Osteocyte (in vitro differentiated cells): Measurements from ENCODE around the gene BCAP31. TPM values are rescaled to one million over a fixed set of nuclear protein-coding genes. Genes with fewer than 3 reads are reported as not detected.
"Not testable (repeated sequence)": the region's sequence is repeated elsewhere in the genome, so short reads cannot be mapped to it uniquely, and the experiment has no call there.

Experiments
- DNase-seq: peaks from one replicate; pipeline ENCODE4 v3.0.0; 2021; ENCODE audit warnings: mixed read lengths; ENCODE audit not compliant: unreplicated experiment; ENCODE audit errors: extremely low spot score
- H3K27ac Mint-ChIP-seq: one replicate; pipeline ENCODE4 v1.8.0; 2021; ENCODE audit warnings: mild to moderate bottlenecking, mixed read lengths; ENCODE audit not compliant: unreplicated experiment
- H3K27me3 Mint-ChIP-seq: one replicate; pipeline ENCODE4 v1.8.0; 2021; ENCODE audit warnings: mixed read lengths; ENCODE audit not compliant: unreplicated experiment
- H3K36me3 Mint-ChIP-seq: one replicate; pipeline ENCODE4 v1.8.0; 2021; ENCODE audit warnings: mixed read lengths; ENCODE audit not compliant: unreplicated experiment
- H3K4me1 Mint-ChIP-seq: one replicate; pipeline ENCODE4 v1.8.0; 2021; ENCODE audit warnings: mixed read lengths; ENCODE audit not compliant: unreplicated experiment
- H3K4me3 Mint-ChIP-seq: one replicate; pipeline ENCODE4 v1.8.0; 2021; ENCODE audit warnings: mild to moderate bottlenecking, moderate library complexity, mixed read lengths; ENCODE audit not compliant: unreplicated experiment
- H3K9me3 Mint-ChIP-seq: one replicate; pipeline ENCODE4 v1.8.0; 2021; ENCODE audit warnings: mixed read lengths; ENCODE audit not compliant: unreplicated experiment
- total RNA-seq: library from RNA; stranded (reverse); gene quantifications from 2 replicates; pipeline ENCODE4 v1.2.1, GENCODE V29; 2021
- TF ChIP-seq, protein P1 (sequence below): fragments of 200-600 bp; sonication (generic); IDR thresholded peaks from 2 replicates; pipeline ENCODE4 v1.5.0; 2021; ENCODE audit warnings: antibody characterized with exemption, mild to moderate bottlenecking, moderate library complexity

Gene BCAP31
- total RNA-seq, 1 donor from 2014 or later: 172 TPM

DNA sequence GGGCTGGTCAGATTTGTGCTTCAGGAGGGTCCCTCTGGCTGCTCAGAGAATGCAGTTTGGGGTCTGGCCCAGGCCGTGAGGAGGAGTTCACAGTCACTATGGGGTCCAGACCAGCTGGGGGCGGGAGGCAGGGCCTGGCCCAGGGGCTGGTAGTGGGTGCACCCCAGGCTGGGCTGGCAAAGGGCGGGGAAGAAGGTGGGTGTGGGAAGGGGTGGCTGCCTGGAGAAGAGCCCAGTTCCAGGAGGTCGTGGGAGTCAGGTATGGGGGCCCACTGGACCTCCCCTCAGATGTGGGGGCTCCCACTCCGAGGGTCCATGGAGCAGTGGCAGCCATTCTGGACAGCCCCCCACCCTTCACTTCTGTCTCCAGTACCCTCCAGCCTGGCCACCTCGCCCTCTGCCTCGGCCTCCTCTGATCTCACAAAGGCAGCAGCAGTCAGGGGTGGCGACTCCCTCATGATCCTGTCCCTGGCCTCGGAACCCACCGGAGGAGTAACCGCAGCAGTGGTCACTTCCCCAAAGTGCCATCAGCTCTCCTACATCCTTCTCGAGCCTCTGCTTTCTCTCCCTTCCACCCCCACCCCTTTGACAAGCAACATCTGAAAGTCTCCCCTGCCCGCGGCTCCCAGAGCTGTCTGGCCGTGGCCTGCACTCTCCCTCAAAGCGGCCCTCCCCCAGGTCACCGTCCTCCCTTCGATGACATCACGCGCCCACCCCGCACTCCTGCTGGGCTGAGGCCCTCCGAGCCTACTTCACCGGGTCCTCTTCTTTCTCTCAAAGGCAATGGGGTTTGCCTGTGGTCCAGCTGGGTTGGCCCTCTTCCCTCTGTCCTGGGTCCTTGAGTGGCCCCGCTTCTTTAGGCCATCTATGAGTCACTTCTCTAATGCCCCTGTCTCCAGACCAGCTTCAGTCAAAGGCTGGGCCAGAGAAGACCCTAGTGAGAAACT is 38.2 kb downstream of the BCAP31 start:
- DNase-seq: no peak
- Mint-ChIP-seq H3K27me3 (no peaks in the 10 kb centered on the region), H3K9me3 (no peaks in the 10 kb centered on the region), H3K4me1 (peaks cover 12% of the 10 kb centered on the region), H3K4me3 (no peak overlapping the region), H3K36me3 (no peaks in the 10 kb centered on the region), H3K27ac (no peak overlapping the region)
- TF ChIP-seq, protein P1, sequence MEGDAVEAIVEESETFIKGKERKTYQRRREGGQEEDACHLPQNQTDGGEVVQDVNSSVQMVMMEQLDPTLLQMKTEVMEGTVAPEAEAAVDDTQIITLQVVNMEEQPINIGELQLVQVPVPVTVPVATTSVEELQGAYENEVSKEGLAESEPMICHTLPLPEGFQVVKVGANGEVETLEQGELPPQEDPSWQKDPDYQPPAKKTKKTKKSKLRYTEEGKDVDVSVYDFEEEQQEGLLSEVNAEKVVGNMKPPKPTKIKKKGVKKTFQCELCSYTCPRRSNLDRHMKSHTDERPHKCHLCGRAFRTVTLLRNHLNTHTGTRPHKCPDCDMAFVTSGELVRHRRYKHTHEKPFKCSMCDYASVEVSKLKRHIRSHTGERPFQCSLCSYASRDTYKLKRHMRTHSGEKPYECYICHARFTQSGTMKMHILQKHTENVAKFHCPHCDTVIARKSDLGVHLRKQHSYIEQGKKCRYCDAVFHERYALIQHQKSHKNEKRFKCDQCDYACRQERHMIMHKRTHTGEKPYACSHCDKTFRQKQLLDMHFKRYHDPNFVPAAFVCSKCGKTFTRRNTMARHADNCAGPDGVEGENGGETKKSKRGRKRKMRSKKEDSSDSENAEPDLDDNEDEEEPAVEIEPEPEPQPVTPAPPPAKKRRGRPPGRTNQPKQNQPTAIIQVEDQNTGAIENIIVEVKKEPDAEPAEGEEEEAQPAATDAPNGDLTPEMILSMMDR: no peak

DNA sequence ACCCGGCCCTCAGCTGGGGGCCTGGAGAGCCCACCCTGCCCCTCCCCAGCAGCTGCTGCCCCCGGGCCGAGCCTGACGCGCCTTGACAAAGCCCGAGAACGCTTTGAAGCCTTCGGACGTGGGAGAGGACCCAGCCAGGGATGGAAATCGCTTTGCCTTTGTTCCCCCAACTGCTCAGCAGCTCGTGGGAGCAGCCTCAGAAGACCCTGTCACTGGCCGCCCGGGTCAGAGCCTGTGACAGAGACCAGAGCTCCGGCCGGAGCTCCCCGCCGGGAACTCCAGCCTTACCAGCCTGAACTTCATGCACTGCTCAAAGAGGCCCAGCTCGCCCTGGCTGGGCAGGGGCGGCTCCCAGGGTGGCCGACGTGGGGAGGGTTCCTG is 39.0 kb downstream of the BCAP31 start:
- Mint-ChIP-seq H3K4me3 (no peak overlapping the region), H3K36me3 (no peaks in the 10 kb centered on the region), H3K27me3 (no peaks in the 10 kb centered on the region), H3K27ac (no peak overlapping the region), H3K4me1 (peaks cover 8% of the 10 kb centered on the region), H3K9me3 (no peaks in the 10 kb centered on the region)
- TF ChIP-seq, protein P1: no peak
- DNase-seq: no peak

DNA sequence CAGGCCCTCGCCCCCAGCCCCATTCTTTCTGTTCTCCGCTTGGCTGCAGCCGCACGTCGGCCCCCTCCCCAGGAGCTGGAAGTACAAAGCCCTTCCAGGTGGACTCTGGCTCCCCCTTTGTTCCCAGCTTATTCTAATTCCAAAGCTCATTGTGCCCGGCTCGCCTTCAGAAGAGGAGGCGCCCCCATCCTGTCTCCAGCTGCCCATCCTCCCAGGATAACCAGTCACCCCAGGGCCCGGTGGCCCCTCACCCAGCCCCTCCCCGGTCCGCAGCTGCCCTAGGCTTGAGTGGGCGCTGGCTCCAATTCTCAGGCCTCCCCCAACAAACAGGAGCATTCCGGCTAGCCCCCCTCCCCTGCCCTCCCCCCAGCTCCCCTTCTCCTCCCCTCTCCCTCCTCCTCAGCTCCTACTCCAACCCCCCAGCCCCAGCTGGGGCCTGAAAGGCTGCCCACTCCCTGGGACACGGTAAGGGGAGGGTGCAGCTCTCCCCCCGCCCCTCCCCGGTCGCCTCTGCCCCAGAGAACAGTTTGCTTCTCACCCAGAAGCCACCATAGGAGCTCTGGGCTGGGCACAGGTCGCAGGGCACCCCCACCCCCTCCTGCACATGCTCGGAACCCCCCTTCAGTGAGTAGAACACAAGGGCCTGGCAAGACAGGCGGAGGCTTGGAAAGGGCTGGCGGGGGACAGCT is 39.6 kb downstream of the BCAP31 start:
- H3K27me3 Mint-ChIP-seq: no peaks in the 10 kb centered on the region
- no peaks in the 10 kb centered on the region for H3K36me3 Mint-ChIP-seq
- H3K27ac Mint-ChIP-seq: no peak overlapping the region
- TF ChIP-seq, protein P1: no peak
- DNase-seq: no peak
- no peaks in the 10 kb centered on the region for H3K9me3 Mint-ChIP-seq
- H3K4me1 Mint-ChIP-seq: peaks cover 6% of the 10 kb centered on the region
- H3K4me3 Mint-ChIP-seq: no peak overlapping the region

DNA sequence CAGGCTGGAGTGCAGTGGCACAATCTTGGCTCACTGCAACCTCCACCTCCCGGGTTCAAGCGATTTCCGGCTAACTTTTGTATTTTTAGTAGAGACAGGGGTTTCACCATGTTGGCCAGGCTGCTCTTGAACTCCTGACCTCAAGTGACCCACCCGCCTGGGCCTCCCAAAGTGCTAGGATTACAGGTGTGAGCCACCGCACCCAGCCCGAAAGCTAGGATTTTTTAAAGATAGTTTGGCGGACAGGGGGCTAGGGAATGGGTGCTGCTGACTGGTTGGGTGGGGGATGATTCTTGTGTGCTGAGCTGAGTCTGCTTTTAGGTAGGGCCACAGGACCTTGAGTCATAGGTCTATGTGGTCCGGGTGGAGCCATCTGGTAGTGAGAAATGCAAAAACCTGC is 40.7 kb downstream of the BCAP31 start:
- not testable (repeated sequence) for H3K27me3 Mint-ChIP-seq, DNase-seq, H3K4me3 Mint-ChIP-seq, H3K4me1 Mint-ChIP-seq, H3K27ac Mint-ChIP-seq, H3K36me3 Mint-ChIP-seq, H3K9me3 Mint-ChIP-seq

DNA sequence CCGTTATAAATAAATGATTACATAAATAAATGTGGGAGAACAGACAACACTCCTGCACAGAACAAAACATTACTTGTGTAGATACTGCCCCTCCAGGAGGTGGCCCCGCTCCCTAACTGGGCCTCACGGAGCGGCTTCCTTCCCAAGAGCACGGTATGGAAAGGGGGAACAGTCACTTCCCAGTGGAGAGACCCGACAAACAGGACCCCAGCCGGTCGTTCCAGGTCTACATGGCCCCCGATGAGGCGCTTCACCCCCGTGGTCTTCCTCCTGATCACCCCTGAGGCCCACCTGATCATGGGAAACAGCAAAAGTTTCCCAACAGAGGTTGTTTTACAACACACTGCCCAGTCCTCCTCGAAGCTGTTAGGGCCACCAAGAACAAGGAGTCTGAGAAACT is 43.0 kb downstream of the BCAP31 start:
- no peak overlapping the region for H3K27ac Mint-ChIP-seq
- no peak for DNase-seq
- peaks cover 5% of the 10 kb centered on the region for H3K27me3 Mint-ChIP-seq
- no peaks in the 10 kb centered on the region for H3K9me3 Mint-ChIP-seq
- H3K4me1 Mint-ChIP-seq: no peaks in the 10 kb centered on the region
- H3K4me3 Mint-ChIP-seq: no peak overlapping the region
- TF ChIP-seq, protein P1: no peak
- H3K36me3 Mint-ChIP-seq: no peaks in the 10 kb centered on the region
